K562 (cell line): ENCODE results near the gene KRTAP10-4. TPM values are rescaled to one million over a fixed set of nuclear protein-coding genes. Genes with fewer than 3 reads are reported as not detected.

Experiments
- ATAC-seq: fragments of 200-7000 bp; cut with Tn5 transposase; 3 replicates; pipeline ENCODE4 v1.9.1; 2020; ENCODE audit warnings: moderate library complexity
- BruUV-seq: library from RNA; stranded (reverse); fragments of 400-500 nt; replicated peaks from 2 replicates; lab custom pipeline; 2021; lab: Mats Ljungman, UMichigan
- CTCF ChIA-PET: fragments of 300-600 bp; formaldehyde crosslinking; extraction: SDS; loops from one replicate; lab custom pipeline; 2021; ENCODE audit warnings: low intra/inter-chr PET ratio; lab: Yijun Ruan, JAX
- POLR2A ChIA-PET: fragments of 300-600, 350-650 bp; sonication (Branson Sonifier 250); formaldehyde crosslinking; extraction: SDS; loops from one replicate; lab custom pipeline; 2021; ENCODE audit warnings: antibody characterized with exemption, inconsistent platforms; lab: Yijun Ruan, JAX
- DNase-seq, 4 experiments: peaks; one replicate each; pipeline versions ENCODE4 v3.0.0 to v3.0.0-alpha.2; 2011 to 2018; ENCODE audit warnings: low spot score in 3 of 4, mixed read lengths in 3 of 4; ENCODE audit errors: extremely low read depth in 1 of 4
- FAIRE-seq: peaks from 2 replicates; lab custom pipeline; 2011; peaks lifted over from hg19 to GRCh38; lab: Jason Lieb, UNC
- H2AFZ ChIP-seq: 2 replicates; pipeline ENCODE4 v1.6.0; 2011; ENCODE audit warnings: low read depth, low read length, control low read depth, inconsistent platforms
- H3K27ac ChIP-seq: fragments of 200-600 bp; 3 replicates; pipeline ENCODE4 v1.8.0; 2011; ENCODE audit warnings: low read depth, mild to moderate bottlenecking, control low read depth, inconsistent platforms, low read length, moderate library complexity, mixed read lengths; ENCODE audit errors: extremely low read depth
- H3K27me3 ChIP-seq, 2 experiments: fragments of 300-600 bp in 1 of 2; 2 replicates in 1 of 2; 3 replicates in 1 of 2; pipeline versions ENCODE4 v1.6.0 to v1.8.0; 2011; ENCODE audit warnings: inconsistent platforms in 2 of 2, low read length in 2 of 2, mild to moderate bottlenecking in 1 of 2, mixed read lengths in 1 of 2, moderate library complexity in 1 of 2; ENCODE audit not compliant: control insufficient read depth in 2 of 2, insufficient read depth in 2 of 2
- H3K36me3 ChIP-seq: fragments of 300-600 bp; 3 replicates; pipeline ENCODE4 v1.8.0; 2011; ENCODE audit warnings: mild to moderate bottlenecking, low read length, inconsistent platforms; ENCODE audit not compliant: control insufficient read depth, insufficient read depth
- H3K4me1 ChIP-seq, 2 experiments: fragments of 200-600 bp in 1 of 2; replicated peaks in 1 of 2; 2 replicates in 1 of 2; 3 replicates in 1 of 2; pipeline versions ENCODE4 v1.5.1 to v1.8.0; 2011; ENCODE audit warnings: inconsistent platforms in 2 of 2, low read length in 2 of 2, mild to moderate bottlenecking in 1 of 2, mixed read lengths in 1 of 2, moderate library complexity in 1 of 2; ENCODE audit not compliant: control insufficient read depth in 2 of 2, insufficient read depth in 2 of 2
- H3K4me2 ChIP-seq: 2 replicates; pipeline ENCODE4 v1.6.1; 2011; ENCODE audit warnings: low read length, control low read depth, inconsistent platforms, mixed read lengths; ENCODE audit not compliant: insufficient read depth
- H3K4me3 ChIP-seq: fragments of 200-600 bp; sonication (generic), shearing (Covaris generic); 2 replicates; pipeline ENCODE4 v1.5.1; 2016; ENCODE audit warnings: control low read depth, inconsistent platforms
- H3K79me2 ChIP-seq: fragments of 200-600 bp; 3 replicates; pipeline ENCODE4 v1.8.0; 2011; ENCODE audit warnings: low read length, inconsistent platforms; ENCODE audit not compliant: control insufficient read depth, insufficient read depth
- H3K9ac ChIP-seq, 2 experiments: 2 replicates each; pipeline versions ENCODE4 v1.6.0 to v1.6.1; 2011; ENCODE audit warnings: low read depth in 2 of 2, low read length in 2 of 2, control low read depth in 1 of 2, inconsistent platforms in 1 of 2, mild to moderate bottlenecking in 1 of 2, mixed read lengths in 1 of 2; ENCODE audit not compliant: insufficient read depth in 1 of 2
- H3K9me1 ChIP-seq: one replicate; pipeline ENCODE4 v1.6.0; 2011; ENCODE audit warnings: inconsistent platforms, mild to moderate bottlenecking, low read length, moderate library complexity; ENCODE audit not compliant: control insufficient read depth, insufficient read depth
- H3K9me3 ChIP-seq: replicated peaks from 2 replicates; pipeline ENCODE4 v1.5.1; 2011; ENCODE audit warnings: low read depth, low read length, inconsistent platforms; ENCODE audit not compliant: control insufficient read depth, insufficient read depth
- H4K20me1 ChIP-seq: replicated peaks from 2 replicates; pipeline ENCODE4 v1.6.1; 2011; ENCODE audit warnings: low read length, inconsistent platforms, mixed read lengths; ENCODE audit not compliant: control insufficient read depth, insufficient read depth
- BRF1 ChIP-seq: IDR thresholded peaks from 3 replicates; pipeline ENCODE4 v1.6.1; 2011; ENCODE audit warnings: borderline replicate concordance, mild to moderate bottlenecking; ENCODE audit not compliant: insufficient read length; ENCODE audit errors: extremely low read depth
- DLX4 ChIP-seq: fragments of 250-450 bp; sonication (Bioruptor Pico); IDR thresholded peaks from 2 replicates; pipeline ENCODE4 v1.6.1; 2021; ENCODE audit warnings: mild to moderate bottlenecking
- GATA2 ChIP-seq: sonication (generic); formaldehyde crosslinking; IDR thresholded peaks from 2 replicates; pipeline ENCODE4 v1.4.0; 2020; ENCODE audit warnings: mild to moderate bottlenecking, missing genetic modification reagents
- HMBOX1 ChIP-seq: sonication (generic); IDR thresholded peaks from 2 replicates; pipeline ENCODE4 v1.6.1; 2016
- LEF1 ChIP-seq: fragments of 450-650 bp; IDR thresholded peaks from 2 replicates; pipeline ENCODE4 v1.6.1; 2016; ENCODE audit warnings: mild to moderate bottlenecking
- MCM2 ChIP-seq: fragments of 450-650 bp; IDR thresholded peaks from 2 replicates; pipeline ENCODE4 v1.6.1; 2017; ENCODE audit warnings: low read depth, mild to moderate bottlenecking
- OTX1 ChIP-seq: fragments of 450-650 bp; formaldehyde crosslinking; IDR thresholded peaks from 2 replicates; pipeline ENCODE4 v1.4.0; 2022; ENCODE audit warnings: mild to moderate bottlenecking
- THAP12 ChIP-seq: fragments of 250-450 bp; sonication (Bioruptor Pico); IDR thresholded peaks from 2 replicates; pipeline ENCODE4 v1.9.0; 2021; ENCODE audit warnings: mild to moderate bottlenecking, inconsistent platforms
- THAP7 ChIP-seq: fragments of 250-450 bp; sonication (Bioruptor Pico); IDR thresholded peaks from 2 replicates; pipeline ENCODE4 v1.5.0; 2021
- THRB ChIP-seq: fragments of 450-650 bp; formaldehyde crosslinking; conservative IDR thresholded peaks from 2 replicates; pipeline ENCODE4 v1.4.0; 2022; ENCODE audit warnings: mild to moderate bottlenecking, missing genetic modification characterization
- ZNF41 ChIP-seq: fragments of 250-450 bp; sonication (Bioruptor Pico); conservative IDR thresholded peaks from 2 replicates; pipeline ENCODE4 v1.4.0; 2020; ENCODE audit warnings: mild to moderate bottlenecking
- WGBS: fragments of 100-300 bp; shearing (Covaris generic); methylation state at CpG from one replicate; pipeline ENCODE4 v1.1.6; 2016; ENCODE audit warnings: low coverage, mixed read lengths; ENCODE audit not compliant: insufficient coverage; ENCODE audit errors: missing lambda C conversion rate; 5-methylcytosine and 5-hydroxymethylcytosine counted together
- in situ Hi-C: fragments of 300-500 bp; cut with MboI; formaldehyde crosslinking; loops from 4 replicates; pipeline ENCODE4 v1.15.0; 2018; ENCODE audit warnings: inconsistent platforms, mixed read lengths
- intact Hi-C: fragments of 100-400 bp; cut with micrococcal nuclease; formaldehyde crosslinking; loops from 2 replicates; pipeline ENCODE4 v1.14.2; 2022
- polyA plus RNA-seq, 8 experiments: library from polyadenylated mRNA; depleted of rRNA in 4 of 8; stranded (reverse) in 5 of 8; unstranded in 3 of 8; fragments of >200 nt; fragmentation: Nextera tagmentation in 2 of 8; fragmentation: Illumina TruSeq in 1 of 8; extraction: Ambion mirVana in 2 of 8; extraction: Trizol in 1 of 8; gene quantifications; 2 replicates each; pipeline versions ENCODE4 v1.2.1 to v1.2.3, GENCODE V29; 2011 to 2014; ENCODE audit warnings: inconsistent platforms in 1 of 8, missing spikeins in 1 of 8
- total RNA-seq, 7 experiments: library from RNA; depleted of rRNA in 6 of 7; stranded (reverse); fragments of >200 nt in 6 of 7; fragmentation: Illumina TruSeq in 2 of 7; extraction: Trizol in 2 of 7; gene quantifications; 2 replicates each; pipeline versions ENCODE4 v1.2.1 to v1.2.3, GENCODE V29; 2011 to 2021; ENCODE audit warnings: low replicate concordance in 1 of 7

The KRTAP10-4 gene
- total and polyA plus RNA-seq, 9 of the 15 experiments (the other 6 are each of a cell fraction or from before 2014, with no cell fraction given), result not detected

- BruUV-seq, result no TSS peak
- DNase-seq (no peak), ATAC-seq (no peak), FAIRE-seq (peak; percentile 37)
- Histone ChIP-seq H3K9me1 (no peaks in the 10 kb centered on the region), H3K79me2 (no peaks in the 10 kb centered on the region), H3K36me3 (no peaks in the 10 kb centered on the region), H3K27ac (no peak overlapping the region), H3K4me2 (no peak overlapping the region), H3K4me3 (no peak overlapping the region), H4K20me1 (peaks cover 9% of the 10 kb centered on the region; the same call in 1 of the 2 replicates), H3K27me3 (peaks cover 22 to 51% of the 10 kb centered on the region in 2 experiments; a peak in 3 of 5 replicates), H2AFZ (no peak overlapping the region), H3K4me1 (peaks cover 0 to 28% of the 10 kb centered on the region in 2 experiments; a peak in 1 of 5 replicates), H3K9me3 (peaks cover 21% of the 10 kb centered on the region; the same call in 1 of the 2 replicates), H3K9ac (no peak overlapping the region)
- peak; percentile 77 for TF ChIP-seq HMBOX1
- no peak for TF ChIP-seq MCM2
- TF ChIP-seq THAP7 (CRISPR knock-in tag), result no peak
- no peak for TF ChIP-seq ZNF41
- TF ChIP-seq THRB (CRISPR knock-in tag), result 0 out of 2 replicates have a peak, but pooled peaks have one; percentile 34
- TF ChIP-seq THAP12, result peak; percentile 13
- TF ChIP-seq GATA2 (CRISPR knock-in tag), result 0 out of 2 replicates have a peak, but pooled peaks have one; percentile 16
- TF ChIP-seq OTX1 (CRISPR knock-in tag), result peak; percentile 21; the same call in 1 of the 2 replicates
- peak; percentile 11; the same call in 1 of the 2 replicates for TF ChIP-seq DLX4 (CRISPR knock-in tag)
- TF ChIP-seq LEF1, result no peak
- no peak for TF ChIP-seq BRF1
- CTCF ChIA-PET, result no interaction called here
- WGBS, result 2% methylated on average over 2 of the region's 2 CpGs
- in situ Hi-C loops, result no loop called here
- intact Hi-C loops, result no loop called here
- POLR2A ChIA-PET, result no interaction called here
These were observed 48.8 kb upstream of the KRTAP10-4 start for GRCh38 chr21:44524414-44525371.
